H1 (cell line): Measurements from ENCODE around the gene ZNF451. TPM values are rescaled to one million over a fixed set of nuclear protein-coding genes. Genes with fewer than 3 reads are reported as not detected.

Experiments
- CTCF ChIA-PET: fragments of 300-600 bp; sonication (Branson Sonifier 250); formaldehyde crosslinking; loops from one replicate; lab custom pipeline; 2021; ENCODE audit not compliant: partially characterized antibody; lab: Charles Lee
- POLR2A ChIA-PET: fragments of 300-600 bp; sonication (Branson Sonifier 250); formaldehyde crosslinking; loops from one replicate; lab custom pipeline; 2021; ENCODE audit warnings: inconsistent platforms; ENCODE audit not compliant: partially characterized antibody; lab: Charles Lee
- DNase-seq, 2 experiments: peaks; one replicate each; pipeline versions ENCODE4 v3.0.0 to v3.0.0-alpha.2; 2010 to 2022; ENCODE audit warnings: low spot score in 2 of 2, low read depth in 1 of 2, mixed read lengths in 1 of 2
- FAIRE-seq: peaks from 2 replicates; lab custom pipeline; 2011; peaks lifted over from hg19 to GRCh38; lab: Jason Lieb, UNC
- H2AFZ ChIP-seq: 2 replicates; pipeline ENCODE4 v1.8.1; 2012; ENCODE audit warnings: low read length, inconsistent platforms
- H2AK5ac ChIP-seq: 2 replicates; pipeline ENCODE4 v1.6.1; 2013; ENCODE audit warnings: low read depth, low read length
- H2BK120ac ChIP-seq: replicated peaks from 2 replicates; pipeline ENCODE3; 2013; ENCODE audit warnings: low read depth, low read length, inconsistent platforms
- H2BK12ac ChIP-seq: 2 replicates; pipeline ENCODE4 v1.6.1; 2013; ENCODE audit warnings: low read depth, low read length
- H2BK15ac ChIP-seq: 2 replicates; pipeline ENCODE4 v1.6.1; 2013; ENCODE audit warnings: low read length
- H2BK20ac ChIP-seq: 2 replicates; pipeline ENCODE4 v1.6.1; 2013; ENCODE audit warnings: low read length
- H2BK5ac ChIP-seq: 2 replicates; pipeline ENCODE4 v1.6.1; 2013; ENCODE audit warnings: low read depth, low read length
- H3K14ac ChIP-seq: 2 replicates; pipeline ENCODE4 v1.6.1; 2013; ENCODE audit warnings: inconsistent platforms; ENCODE audit not compliant: insufficient read length
- H3K18ac ChIP-seq: 2 replicates; pipeline ENCODE4 v1.6.1; 2013; ENCODE audit warnings: low read length; ENCODE audit errors: extremely low read depth
- H3K23ac ChIP-seq: 2 replicates; pipeline ENCODE4 v1.6.1; 2013; ENCODE audit warnings: inconsistent platforms; ENCODE audit not compliant: insufficient read length
- H3K23me2 ChIP-seq: 2 replicates; pipeline ENCODE4 v1.6.1; 2013; ENCODE audit warnings: low read depth, low read length
- H3K27ac ChIP-seq: 2 replicates; pipeline ENCODE4 v1.6.1; 2011; ENCODE audit warnings: low read depth, low read length, inconsistent platforms
- H3K27me3 ChIP-seq, 4 experiments: replicated peaks in 1 of 4; 1 replicate in 1 of 4; 2 replicates in 3 of 4; pipeline versions ENCODE4 v1.6.1 to v1.8.1; 2011 to 2013; ENCODE audit warnings: low read length in 3 of 4, mild to moderate bottlenecking in 3 of 4, inconsistent platforms in 2 of 4, mixed read lengths in 2 of 4, moderate library complexity in 1 of 4; ENCODE audit not compliant: control insufficient read depth in 3 of 4, insufficient read depth in 3 of 4; ENCODE audit errors: extremely low read depth in 1 of 4
- H3K36me3 ChIP-seq, 4 experiments: 2 replicates each; pipeline versions ENCODE4 v1.6.1 to v1.8.1; 2011 to 2013; ENCODE audit warnings: mild to moderate bottlenecking in 4 of 4, low read length in 3 of 4, moderate library complexity in 2 of 4, control low read depth in 1 of 4, inconsistent platforms in 1 of 4; ENCODE audit not compliant: insufficient read depth in 4 of 4, control insufficient read depth in 2 of 4
- H3K4ac ChIP-seq: replicated peaks from 2 replicates; pipeline ENCODE3; 2013; ENCODE audit warnings: low read length, low read depth, mixed read lengths, inconsistent platforms; ENCODE audit not compliant: insufficient read length
- H3K4me1 ChIP-seq, 4 experiments: replicated peaks in 1 of 4; 1 replicate in 1 of 4; 2 replicates in 3 of 4; pipeline versions ENCODE4 v1.6.1 to v1.8.1; 2011 to 2013; ENCODE audit warnings: low read length in 3 of 4, inconsistent platforms in 2 of 4, mixed read lengths in 1 of 4; ENCODE audit not compliant: insufficient read depth in 4 of 4, control insufficient read depth in 3 of 4
- H3K4me2 ChIP-seq, 2 experiments: 2 replicates each; pipeline versions ENCODE4 v1.6.1 to v1.8.1; 2011 to 2013; ENCODE audit warnings: low read depth in 2 of 2, low read length in 2 of 2, control low read depth in 1 of 2, inconsistent platforms in 1 of 2, mild to moderate bottlenecking in 1 of 2; ENCODE audit not compliant: insufficient read depth in 1 of 2
- H3K4me3 ChIP-seq, 4 experiments: fragments of 200-600, 300-600 bp in 1 of 4; sonication (generic), shearing (Covaris generic), sonication (Bioruptor Twin) in 1 of 4; 2 replicates each; pipeline versions ENCODE4 v1.5.1 to v1.8.1; 2011 to 2016; ENCODE audit warnings: low read length in 4 of 4, low read depth in 3 of 4, control low read depth in 2 of 4, inconsistent platforms in 2 of 4, mild to moderate bottlenecking in 2 of 4, mixed read lengths in 1 of 4, moderate library complexity in 1 of 4; ENCODE audit not compliant: insufficient read depth in 2 of 4; ENCODE audit errors: extremely low read depth in 1 of 4
- H3K56ac ChIP-seq: replicated peaks from 2 replicates; pipeline ENCODE3; 2013; ENCODE audit warnings: low read depth, mild to moderate bottlenecking, mixed read lengths, low read length, inconsistent platforms; ENCODE audit not compliant: insufficient read length
- H3K79me1 ChIP-seq: 2 replicates; pipeline ENCODE4 v1.6.1; 2013; ENCODE audit warnings: low read depth, low read length, control low read depth
- H3K79me2 ChIP-seq, 2 experiments: 2 replicates each; pipeline versions ENCODE4 v1.6.1 to v1.8.1; 2012 to 2013; ENCODE audit warnings: low read length in 2 of 2, mild to moderate bottlenecking in 2 of 2, inconsistent platforms in 1 of 2; ENCODE audit not compliant: insufficient read depth in 2 of 2, control insufficient read depth in 1 of 2
- H3K9ac ChIP-seq, 4 experiments: replicated peaks in 1 of 4; 1 replicate in 1 of 4; 2 replicates in 3 of 4; pipeline versions ENCODE4 v1.6.1 to v1.8.1; 2011 to 2013; ENCODE audit warnings: low read depth in 3 of 4, low read length in 3 of 4, control low read depth in 2 of 4, mild to moderate bottlenecking in 2 of 4, moderate library complexity in 2 of 4, inconsistent platforms in 1 of 4; ENCODE audit errors: extremely low read depth in 1 of 4
- H3K9me3 ChIP-seq, 2 experiments: 2 replicates each; pipeline versions ENCODE4 v1.6.1 to v1.8.1; 2012 to 2013; ENCODE audit warnings: mild to moderate bottlenecking in 2 of 2, moderate library complexity in 2 of 2, control low read depth in 1 of 2, inconsistent platforms in 1 of 2, low read depth in 1 of 2, low read length in 1 of 2, mixed read lengths in 1 of 2; ENCODE audit not compliant: insufficient read depth in 2 of 2
- H4K20me1 ChIP-seq, 2 experiments: replicated peaks in 1 of 2; 2 replicates each; pipeline versions ENCODE3 to v1.8.1; 2011 to 2013; ENCODE audit warnings: inconsistent platforms in 2 of 2, low read length in 2 of 2, mild to moderate bottlenecking in 1 of 2; ENCODE audit not compliant: insufficient read depth in 2 of 2, control insufficient read depth in 1 of 2
- H4K5ac ChIP-seq: 2 replicates; pipeline ENCODE4 v1.6.1; 2013; ENCODE audit warnings: low read length, low read depth, mixed read lengths, inconsistent platforms; ENCODE audit not compliant: insufficient read length
- H4K8ac ChIP-seq: 2 replicates; pipeline ENCODE4 v1.8.0; 2013; ENCODE audit warnings: mild to moderate bottlenecking, moderate library complexity, low read length, inconsistent platforms; ENCODE audit not compliant: insufficient read depth; ENCODE audit errors: extremely low read depth
- H4K91ac ChIP-seq: replicated peaks from 2 replicates; pipeline ENCODE3; 2013; ENCODE audit warnings: low read length, mixed read lengths, inconsistent platforms; ENCODE audit not compliant: insufficient read length
- CBX8 ChIP-seq: fragments of 300-800, 300-1000 bp; sonication (generic); IDR thresholded peaks from 2 replicates; pipeline ENCODE4 v1.7.1; 2016; ENCODE audit warnings: low read depth, low read length, borderline replicate concordance
- EGR1 ChIP-seq: IDR thresholded peaks from 2 replicates; pipeline ENCODE4 v1.6.1; 2011; ENCODE audit warnings: low read depth, low read length, borderline replicate concordance
- POLR2AphosphoS5 ChIP-seq: IDR thresholded peaks from 2 replicates; pipeline ENCODE4 v1.6.1; 2011; ENCODE audit warnings: low read depth, low read length
- WGBS, 2 experiments: shearing (Covaris generic) in 1 of 2; methylation state at CpG; one replicate each; pipeline versions ENCODE4 v1.1.6 to v1.1.7; 2013 to 2015; ENCODE audit warnings: low lambda C conversion rate in 2 of 2, mixed read lengths in 2 of 2, inconsistent platforms in 1 of 2, low coverage in 1 of 2, missing lambda C conversion rate in 1 of 2; ENCODE audit not compliant: insufficient replicate concordance in 2 of 2, insufficient coverage in 1 of 2, insufficient read length in 1 of 2; ENCODE audit errors: extremely low coverage in 1 of 2, missing lambda C conversion rate in 1 of 2; 5-methylcytosine and 5-hydroxymethylcytosine counted together
- polyA plus RNA-seq, 7 experiments: library from polyadenylated mRNA; depleted of rRNA in 3 of 7; stranded (reverse) in 5 of 7; unstranded in 2 of 7; fragments of >200 nt in 5 of 7; fragments of 200-250 nt in 2 of 7; gene quantifications; 1 replicate in 5 of 7; 2 replicates in 1 of 7; 4 replicates in 1 of 7; pipeline versions ENCODE4 v1.2.1 to v1.2.3, GENCODE V29; 2011 to 2013; ENCODE audit warnings: missing spikeins in 2 of 7, mixed read lengths in 2 of 7
- total RNA-seq: library from RNA; stranded (reverse); fragmentation: NEBNext Ultra II Directional; extraction: Animal tissue kit (Norgen Biotek cat#: 25700); gene quantifications from 2 replicates; pipeline ENCODE4 v1.2.1, GENCODE V29; 2021

Gene ZNF451
- total and polyA plus RNA-seq, 2 of the 8 experiments (the other 6 are each of a cell fraction or from before 2014, with no cell fraction given): 10.7 to 56.8 TPM

DNA sequence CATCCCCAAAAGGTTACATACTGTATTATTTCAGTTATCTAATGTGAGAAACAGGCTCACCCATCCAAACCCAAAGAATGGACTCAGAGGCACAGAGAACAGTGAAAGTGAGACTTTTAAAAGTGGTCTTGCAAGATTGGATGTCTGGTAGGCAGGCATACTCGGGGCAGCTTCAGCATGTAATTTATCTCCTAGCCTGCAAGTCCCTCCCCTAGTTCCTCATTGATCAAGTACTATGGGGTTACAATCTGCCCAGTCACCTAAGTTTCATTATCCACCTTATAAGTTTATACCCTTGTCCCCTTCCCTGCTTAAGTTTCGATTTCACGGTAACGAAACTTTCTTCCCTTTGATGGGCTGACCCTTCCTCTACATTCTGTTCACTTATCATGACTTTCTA, 20.8 kb upstream of the ZNF451 start:
- H4K20me1 ChIP-seq: peaks cover 0 to 1% of the 10 kb centered on the region in 2 experiments
- peaks cover 0 to 21% (median 4%) of the 10 kb centered on the region in 4 experiments; a peak in 6 of 7 replicates for H3K4me1 ChIP-seq
- H2AK5ac ChIP-seq: no peak overlapping the region
- no peak overlapping the region for H4K91ac ChIP-seq
- H3K4ac ChIP-seq: no peak overlapping the region
- H4K8ac ChIP-seq: no peak overlapping the region
- H3K4me2 ChIP-seq: no peak overlapping the region
- H3K18ac ChIP-seq: no peak overlapping the region
- no peak overlapping the region for H3K14ac ChIP-seq
- no peak overlapping the region for H3K23ac ChIP-seq
- POLR2A ChIA-PET: no interaction called here
- no peaks in the 10 kb centered on the region for H3K36me3 ChIP-seq
- TF ChIP-seq CBX8 (no peak), POLR2AphosphoS5 (no peak), EGR1 (no peak)
- no peak overlapping the region for H3K4me3 ChIP-seq
- no peaks in the 10 kb centered on the region for H3K23me2 ChIP-seq
- H2BK5ac ChIP-seq: no peak overlapping the region
- WGBS, 2 experiments: 92% methylated on average over 4 of the region's 4 CpGs; no CpG with 5 or more reads in 1 of the 2 experiments
- FAIRE-seq: no peak
- H4K5ac ChIP-seq: no peak overlapping the region
- no peaks in the 10 kb centered on the region for H3K9me3 ChIP-seq
- no peak overlapping the region for H2BK12ac ChIP-seq
- CTCF ChIA-PET: no interaction called here
- H2AFZ ChIP-seq: no peak overlapping the region
- DNase-seq: no peak
- no peak overlapping the region for H3K56ac ChIP-seq
- H3K79me1 ChIP-seq: no peaks in the 10 kb centered on the region; the same call in 1 of the 2 replicates
- H3K9ac ChIP-seq: no peak overlapping the region
- 0 out of 2 replicates have a peak overlapping the region, but pooled peaks have one; percentile 6 for H2BK20ac ChIP-seq
- no peaks in the 10 kb centered on the region for H3K79me2 ChIP-seq
- no peak overlapping the region for H2BK120ac ChIP-seq
- no peak overlapping the region for H2BK15ac ChIP-seq
- H3K27me3 ChIP-seq: no peaks in the 10 kb centered on the region
- H3K27ac ChIP-seq: no peak overlapping the region
